Natural killer cell (primary cell): ENCODE measurements around the gene CHRM2. TPM values are rescaled to one million over a fixed set of nuclear protein-coding genes. Genes with fewer than 3 reads are reported as not detected.

ENCODE experiments used
- ATAC-seq, 3 donors: fragments of 150-1000 bp in 2 of 3; fragments of 200-7000 bp in 1 of 3; cut with Tn5 transposase; 1 replicate in 1 of 3; 2 replicates in 2 of 3; pipeline ENCODE4 v1.10.0; 2021; ENCODE audit warnings: mild to moderate bottlenecking in 2 of 3, moderate library complexity in 2 of 3
- DNase-seq, 2 donors: peaks; one replicate each; pipeline versions ENCODE4 v3.0.0 to v3.0.0-alpha.2; 2013 to 2021; ENCODE audit warnings: mixed read lengths in 1 of 2
- H3K27ac ChIP-seq: one replicate; pipeline ENCODE4 v1.5.1; 2013; ENCODE audit warnings: mild to moderate bottlenecking, low read length
- H3K27me3 ChIP-seq: one replicate; pipeline ENCODE4 v1.6.1; 2013; ENCODE audit warnings: low read length; ENCODE audit not compliant: control insufficient read depth, insufficient read depth
- H3K36me3 ChIP-seq: one replicate; pipeline ENCODE4 v1.6.1; 2013; ENCODE audit warnings: low read length; ENCODE audit not compliant: control insufficient read depth, insufficient read depth
- H3K4me1 ChIP-seq: one replicate; pipeline ENCODE4 v1.6.1; 2013; ENCODE audit warnings: low read length; ENCODE audit not compliant: control insufficient read depth, insufficient read depth
- H3K4me3 ChIP-seq: one replicate; pipeline ENCODE4 v1.5.1; 2013; ENCODE audit warnings: low read length
- H3K9me3 ChIP-seq: one replicate; pipeline ENCODE4 v1.6.1; 2013; ENCODE audit warnings: low read length; ENCODE audit not compliant: control insufficient read depth, insufficient read depth
- H3K27ac Mint-ChIP-seq, 2 donors: one replicate each; pipeline ENCODE4 v1.8.0; 2022; ENCODE audit warnings: mild to moderate bottlenecking in 2 of 2, mixed read lengths in 2 of 2, moderate library complexity in 1 of 2
- H3K27me3 Mint-ChIP-seq, 2 donors: one replicate each; pipeline ENCODE4 v1.8.0; 2022; ENCODE audit warnings: low read depth in 2 of 2, mixed read lengths in 2 of 2
- H3K36me3 Mint-ChIP-seq: one replicate; pipeline ENCODE4 v1.8.0; 2022; ENCODE audit warnings: mixed read lengths
- H3K4me1 Mint-ChIP-seq, 2 donors: one replicate each; pipeline ENCODE4 v1.8.0; 2022; ENCODE audit warnings: mixed read lengths in 2 of 2
- H3K4me3 Mint-ChIP-seq: one replicate; pipeline ENCODE4 v1.8.0; 2022; ENCODE audit warnings: mild to moderate bottlenecking, moderate library complexity, mixed read lengths
- H3K9me3 Mint-ChIP-seq, 2 donors: one replicate each; pipeline ENCODE4 v1.8.0; 2022; ENCODE audit warnings: mixed read lengths in 2 of 2
- WGBS: methylation state at CpG from one replicate; pipeline ENCODE4 v1.1.7; 2013; ENCODE audit warnings: missing lambda C conversion rate; ENCODE audit not compliant: insufficient coverage; 5-methylcytosine and 5-hydroxymethylcytosine counted together
- intact Hi-C: fragments of 100-400 bp; cut with micrococcal nuclease; formaldehyde crosslinking; loops from one replicate; pipeline ENCODE4 v1.14.2; 2022
- total RNA-seq, 4 donors: library from RNA; stranded (reverse); fragments of 120-200 nt in 1 of 4; gene quantifications; one replicate each; pipeline versions ENCODE4 v1.2.3 to v1.2.4, GENCODE V29; 2013 to 2022
- TF ChIP-seq, protein P1 (sequence below): fragments of 200-600 bp; IDR thresholded peaks from one replicate; pipeline ENCODE4 v1.8.0; 2022; ENCODE audit warnings: antibody characterized with exemption

Gene CHRM2
- total RNA-seq, 3 donors from 2014 or later (not counting 1 experiment from before 2014, with no cell fraction given) = not detected

DNA sequence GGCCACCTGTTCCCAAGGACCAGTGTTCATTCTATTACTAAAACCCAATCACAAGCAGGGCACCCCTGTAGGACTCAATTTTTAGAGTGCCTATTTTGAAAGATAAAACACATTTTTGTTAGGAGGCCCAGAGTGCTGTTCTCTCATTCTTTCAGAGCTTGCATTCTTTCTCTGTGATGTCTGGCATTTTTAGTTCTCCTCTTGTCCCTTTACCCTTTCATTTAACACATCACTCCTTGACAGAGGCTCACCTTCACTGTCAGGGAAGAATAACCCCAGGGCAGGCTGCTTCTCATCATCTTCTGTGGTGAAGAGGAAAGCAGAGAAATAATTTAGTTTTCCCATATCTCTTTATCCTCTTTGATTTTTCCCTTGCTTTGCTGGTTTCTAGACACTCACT, 73.9 kb downstream of the CHRM2 start:
- Mint-ChIP-seq H3K4me1 (no peaks in the 10 kb centered on the region), H3K36me3 (no peaks in the 10 kb centered on the region), H3K9me3 (peaks cover 7 to 12% of the 10 kb centered on the region in 2 donors), H3K4me3 (no peak overlapping the region), H3K27me3 (no peaks in the 10 kb centered on the region), H3K27ac (no peak overlapping the region)
- no peak for ATAC-seq
- intact Hi-C loops = no loop called here
- no peak overlapping the region for H3K27ac ChIP-seq
- no peaks in the 10 kb centered on the region for H3K4me1 ChIP-seq
- no peaks in the 10 kb centered on the region for H3K36me3 ChIP-seq
- DNase-seq = no peak
- no peak overlapping the region for H3K4me3 ChIP-seq
- no peaks in the 10 kb centered on the region for H3K9me3 ChIP-seq
- TF ChIP-seq, protein P1, sequence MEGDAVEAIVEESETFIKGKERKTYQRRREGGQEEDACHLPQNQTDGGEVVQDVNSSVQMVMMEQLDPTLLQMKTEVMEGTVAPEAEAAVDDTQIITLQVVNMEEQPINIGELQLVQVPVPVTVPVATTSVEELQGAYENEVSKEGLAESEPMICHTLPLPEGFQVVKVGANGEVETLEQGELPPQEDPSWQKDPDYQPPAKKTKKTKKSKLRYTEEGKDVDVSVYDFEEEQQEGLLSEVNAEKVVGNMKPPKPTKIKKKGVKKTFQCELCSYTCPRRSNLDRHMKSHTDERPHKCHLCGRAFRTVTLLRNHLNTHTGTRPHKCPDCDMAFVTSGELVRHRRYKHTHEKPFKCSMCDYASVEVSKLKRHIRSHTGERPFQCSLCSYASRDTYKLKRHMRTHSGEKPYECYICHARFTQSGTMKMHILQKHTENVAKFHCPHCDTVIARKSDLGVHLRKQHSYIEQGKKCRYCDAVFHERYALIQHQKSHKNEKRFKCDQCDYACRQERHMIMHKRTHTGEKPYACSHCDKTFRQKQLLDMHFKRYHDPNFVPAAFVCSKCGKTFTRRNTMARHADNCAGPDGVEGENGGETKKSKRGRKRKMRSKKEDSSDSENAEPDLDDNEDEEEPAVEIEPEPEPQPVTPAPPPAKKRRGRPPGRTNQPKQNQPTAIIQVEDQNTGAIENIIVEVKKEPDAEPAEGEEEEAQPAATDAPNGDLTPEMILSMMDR = no peak
- no peaks in the 10 kb centered on the region for H3K27me3 ChIP-seq

DNA sequence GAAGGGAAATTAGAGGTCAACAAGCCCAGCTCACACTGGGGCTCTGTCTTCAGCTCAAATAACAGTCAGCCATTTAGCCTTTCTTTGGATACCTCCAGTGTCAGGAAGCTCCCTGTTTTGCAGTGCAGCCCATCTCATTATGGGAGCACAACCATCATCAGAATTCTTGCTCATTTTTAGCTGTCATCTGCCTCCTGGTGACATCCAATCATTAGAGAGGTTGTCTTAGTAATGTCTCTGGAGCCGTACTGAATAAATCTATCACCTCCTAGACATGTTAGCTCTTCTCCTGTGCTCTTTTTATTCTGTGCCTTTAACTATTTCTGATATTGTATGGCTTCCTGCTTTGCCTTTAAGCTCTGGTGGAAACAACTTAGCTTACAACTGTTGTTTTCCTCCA, 74.5 kb downstream of the CHRM2 start:
- Histone ChIP-seq H3K4me1 (no peaks in the 10 kb centered on the region), H3K27me3 (no peaks in the 10 kb centered on the region), H3K27ac (no peak overlapping the region), H3K36me3 (no peaks in the 10 kb centered on the region), H3K9me3 (no peaks in the 10 kb centered on the region), H3K4me3 (no peak overlapping the region)
- Mint-ChIP-seq H3K4me1 (no peaks in the 10 kb centered on the region), H3K9me3 (peaks cover 11 to 13% of the 10 kb centered on the region in 2 donors), H3K27ac (no peak overlapping the region), H3K27me3 (no peaks in the 10 kb centered on the region), H3K36me3 (no peaks in the 10 kb centered on the region), H3K4me3 (no peak overlapping the region)
- intact Hi-C loops = no loop called here
- DNase-seq (no peak), ATAC-seq (no peak)
- TF ChIP-seq, protein P1 = no peak
- WGBS = 82% methylated on average over 1 of the region's 1 CpG

DNA sequence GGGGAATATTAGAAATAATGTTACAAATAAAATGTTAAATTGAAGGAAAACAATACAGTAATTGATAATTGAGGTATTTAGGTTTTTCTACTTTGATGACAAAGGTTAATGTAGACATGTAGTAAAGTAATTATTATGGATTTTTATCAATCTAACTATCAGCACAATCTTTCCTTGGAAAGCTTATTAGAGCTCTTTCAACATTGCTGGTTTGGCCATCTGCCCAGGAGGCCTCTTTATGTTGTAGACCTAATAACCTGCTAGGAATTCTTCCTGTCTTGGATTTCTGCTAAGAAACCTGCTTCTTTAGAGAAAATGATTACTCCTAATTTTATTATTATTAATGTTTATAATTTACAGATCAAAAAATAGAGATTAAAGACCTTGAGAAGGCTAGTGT, 78.9 kb downstream of the CHRM2 start:
- Histone ChIP-seq H3K36me3 (no peaks in the 10 kb centered on the region), H3K27ac (no peak overlapping the region), H3K4me3 (no peak overlapping the region), H3K27me3 (no peaks in the 10 kb centered on the region), H3K4me1 (no peaks in the 10 kb centered on the region), H3K9me3 (peaks cover 4% of the 10 kb centered on the region)
- no peak for ATAC-seq
- no peak for DNase-seq
- peaks cover 11 to 20% of the 10 kb centered on the region in 2 donors for H3K9me3 Mint-ChIP-seq
- intact Hi-C loops = no loop called here
- no peaks in the 10 kb centered on the region for H3K36me3 Mint-ChIP-seq
- no peaks in the 10 kb centered on the region for H3K4me1 Mint-ChIP-seq
- H3K4me3 Mint-ChIP-seq = no peak overlapping the region
- TF ChIP-seq, protein P1 = no peak
- no peak overlapping the region for H3K27ac Mint-ChIP-seq
- H3K27me3 Mint-ChIP-seq = no peaks in the 10 kb centered on the region

DNA sequence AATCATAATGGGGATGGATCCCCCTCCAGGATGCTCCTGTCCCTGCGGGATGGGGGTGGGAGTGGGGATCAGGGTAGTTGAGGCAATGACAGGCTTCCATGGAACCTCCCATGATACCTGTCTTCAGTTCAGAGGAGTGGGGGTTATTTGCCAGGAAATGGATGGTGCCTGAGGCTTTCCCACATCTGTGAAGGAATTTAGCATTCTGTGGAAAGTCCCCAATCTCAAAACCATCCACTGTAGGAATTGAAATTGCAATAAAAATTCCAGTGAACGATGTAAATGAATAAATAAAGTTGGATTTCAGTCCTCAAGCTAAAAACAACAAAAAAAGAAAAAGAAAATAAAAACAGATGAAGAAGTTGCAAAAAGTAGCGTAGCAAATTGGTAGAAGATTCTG, 81.9 kb downstream of the CHRM2 start:
- no peak overlapping the region for H3K27ac ChIP-seq
- TF ChIP-seq, protein P1 = no peak
- H3K36me3 Mint-ChIP-seq = peaks cover 4% of the 10 kb centered on the region
- H3K36me3 ChIP-seq = no peaks in the 10 kb centered on the region
- no peak overlapping the region for H3K4me3 ChIP-seq
- 79% methylated on average over 2 of the region's 3 CpGs for WGBS
- DNase-seq (no peak), ATAC-seq (no peak)
- no peak overlapping the region for H3K4me3 Mint-ChIP-seq
- intact Hi-C loops = no loop called here
- H3K9me3 ChIP-seq = peaks cover 4% of the 10 kb centered on the region
- H3K27me3 ChIP-seq = no peaks in the 10 kb centered on the region
- H3K4me1 Mint-ChIP-seq = no peaks in the 10 kb centered on the region
- H3K27ac Mint-ChIP-seq = no peak overlapping the region
- H3K27me3 Mint-ChIP-seq = no peaks in the 10 kb centered on the region
- H3K4me1 ChIP-seq = no peaks in the 10 kb centered on the region
- H3K9me3 Mint-ChIP-seq = peaks cover 14 to 17% of the 10 kb centered on the region in 2 donors
